HG02571 (cell line): Measurements from ENCODE around the gene CHRD.
"Not testable (repeated sequence)": the region's sequence is repeated elsewhere in the genome, so short reads cannot be mapped to it uniquely, and the experiment has no call there.

Source experiments
- ATAC-seq: cut with Tn5 transposase; IDR thresholded peaks from one replicate; pipeline ENCODE4 v1.9.1; 2021; ENCODE audit warnings: mild to moderate bottlenecking, moderate library complexity; ENCODE audit not compliant: unreplicated experiment

Gene CHRD

GRCh38 chr3:184379358-184380184 lies at the start of gene CHRD:
TSS of gene CHRD (plus strand) at chr3:184380054. CDS start at chr3:184380319, 265 bp downstream.
- ATAC-seq, result no peak

- ATAC-seq, result no peak
Measured at GRCh38 chr3:184332370-184333090, 47.3 kb upstream of the CHRD start.

GRCh38 chr3:184333190-184333589 lies 46.7 kb upstream of the CHRD start:
- ATAC-seq, result no peak

GRCh38 chr3:184333700-184334099 lies 46.2 kb upstream of the CHRD start:
- no peak for ATAC-seq

GRCh38 chr3:184334470-184335158 lies 45.2 kb upstream of the CHRD start:
- no peak for ATAC-seq

GRCh38 chr3:184335291-184335660 lies 44.6 kb upstream of the CHRD start:
- ATAC-seq, result peak; percentile 6

- peak; percentile 77 for ATAC-seq
Measured at GRCh38 chr3:184335661-184336546, 44.0 kb upstream of the CHRD start.

GRCh38 chr3:184336547-184337398 lies 43.1 kb upstream of the CHRD start:
- ATAC-seq, result no peak

- no peak for ATAC-seq
Measured at GRCh38 chr3:184337399-184337714, 42.5 kb upstream of the CHRD start, which contains the start of gene FAM131A. TSS of gene FAM131A (plus strand) at chr3:184337600. CDS start at chr3:184337631, 31 bp downstream.

GRCh38 chr3:184337981-184338380 lies 41.9 kb upstream of the CHRD start:
- ATAC-seq, result no peak

GRCh38 chr3:184338511-184338945 lies 41.3 kb upstream of the CHRD start:
- ATAC-seq, result no peak

GRCh38 chr3:184339001-184339400 lies 40.9 kb upstream of the CHRD start:
- ATAC-seq, result no peak

- not testable (repeated sequence) for ATAC-seq
Measured at GRCh38 chr3:184339451-184340135, 40.3 kb upstream of the CHRD start.

GRCh38 chr3:184341925-184342324 lies 37.9 kb upstream of the CHRD start:
- no peak for ATAC-seq

GRCh38 chr3:184343200-184343876 lies 36.5 kb upstream of the CHRD start:
- no peak for ATAC-seq

- no peak for ATAC-seq
Measured at GRCh38 chr3:184344579-184345316, 35.1 kb upstream of the CHRD start.

- ATAC-seq, result no peak
Measured at GRCh38 chr3:184345317-184346144, 34.3 kb upstream of the CHRD start.
